Stimulated activated CD8-positive, alpha-beta memory T cell treated with anti-CD3 and anti-CD28 coated beads, Interleukin-12 subunit alpha, Interleukin-12 subunit beta, amount 100 ng/mL, for 24 hours (primary cell): ENCODE results near the gene FGFBP3.

Experiments
- DNase-seq: peaks from one replicate; pipeline ENCODE4 v3.0.0-alpha.2; 2020; ENCODE audit errors: extremely low read depth

Gene FGFBP3, protein sequence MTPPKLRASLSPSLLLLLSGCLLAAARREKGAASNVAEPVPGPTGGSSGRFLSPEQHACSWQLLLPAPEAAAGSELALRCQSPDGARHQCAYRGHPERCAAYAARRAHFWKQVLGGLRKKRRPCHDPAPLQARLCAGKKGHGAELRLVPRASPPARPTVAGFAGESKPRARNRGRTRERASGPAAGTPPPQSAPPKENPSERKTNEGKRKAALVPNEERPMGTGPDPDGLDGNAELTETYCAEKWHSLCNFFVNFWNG

DNA sequence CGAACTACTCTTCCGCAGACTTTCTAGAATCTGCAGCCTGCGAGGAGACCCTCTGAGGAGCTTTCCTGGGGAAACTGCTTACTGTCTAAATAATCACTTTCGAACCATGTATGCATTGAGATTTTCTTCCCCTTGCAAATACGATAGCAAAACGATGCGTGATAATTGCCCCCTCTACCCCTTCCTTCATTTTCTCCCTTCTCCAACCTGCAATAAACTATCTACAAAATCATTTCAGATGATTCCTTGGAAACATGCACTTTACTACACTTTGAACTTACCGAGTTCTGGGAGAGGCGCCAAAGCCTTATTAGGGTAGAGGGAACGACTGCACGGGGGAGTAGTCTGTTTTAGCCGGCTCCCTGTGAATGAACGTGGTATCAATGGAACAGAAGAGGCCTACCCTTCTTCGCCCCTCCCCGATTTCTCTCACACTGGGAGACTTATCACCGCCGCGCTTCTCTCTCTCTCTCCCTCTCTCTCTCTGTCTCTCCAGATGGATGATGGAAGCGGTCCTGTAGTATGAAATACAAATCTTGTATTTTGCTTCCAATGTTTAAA lies at the start of gene FGFBP3:
Gene FGFBP3 (minus strand): TSS at position 370 of the 561 bp plus-strand sequence. CDS start 517 bp downstream, outside the sequence.
- no peak for DNase-seq

- DNase-seq, result no peak
These were observed 47.8 kb upstream of the FGFBP3 start for GRCh38 chr10:91957091-91957490.

DNA sequence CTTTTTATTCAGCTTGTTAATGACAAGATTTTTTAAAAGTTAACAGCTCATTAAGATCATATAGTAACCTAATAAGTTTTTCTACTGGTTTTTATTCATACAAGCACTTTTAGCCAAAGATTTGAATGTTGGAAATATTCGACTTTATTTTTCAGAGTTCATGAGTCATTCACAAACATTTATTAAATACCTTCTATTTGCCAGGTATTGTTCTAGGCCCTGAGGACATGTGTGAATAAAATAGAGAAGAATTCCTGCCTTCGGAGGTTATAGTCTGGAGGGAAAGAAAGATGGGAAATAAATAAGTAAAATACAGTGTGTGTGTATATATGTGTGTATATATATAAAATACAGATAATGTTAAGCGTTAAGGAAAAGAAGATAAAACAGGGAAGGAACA lies 45.8 kb upstream of the FGFBP3 start:
- no peak for DNase-seq

GRCh38 chr10:91953600-91954160 lies 44.4 kb upstream of the FGFBP3 start:
- no peak for DNase-seq

DNA sequence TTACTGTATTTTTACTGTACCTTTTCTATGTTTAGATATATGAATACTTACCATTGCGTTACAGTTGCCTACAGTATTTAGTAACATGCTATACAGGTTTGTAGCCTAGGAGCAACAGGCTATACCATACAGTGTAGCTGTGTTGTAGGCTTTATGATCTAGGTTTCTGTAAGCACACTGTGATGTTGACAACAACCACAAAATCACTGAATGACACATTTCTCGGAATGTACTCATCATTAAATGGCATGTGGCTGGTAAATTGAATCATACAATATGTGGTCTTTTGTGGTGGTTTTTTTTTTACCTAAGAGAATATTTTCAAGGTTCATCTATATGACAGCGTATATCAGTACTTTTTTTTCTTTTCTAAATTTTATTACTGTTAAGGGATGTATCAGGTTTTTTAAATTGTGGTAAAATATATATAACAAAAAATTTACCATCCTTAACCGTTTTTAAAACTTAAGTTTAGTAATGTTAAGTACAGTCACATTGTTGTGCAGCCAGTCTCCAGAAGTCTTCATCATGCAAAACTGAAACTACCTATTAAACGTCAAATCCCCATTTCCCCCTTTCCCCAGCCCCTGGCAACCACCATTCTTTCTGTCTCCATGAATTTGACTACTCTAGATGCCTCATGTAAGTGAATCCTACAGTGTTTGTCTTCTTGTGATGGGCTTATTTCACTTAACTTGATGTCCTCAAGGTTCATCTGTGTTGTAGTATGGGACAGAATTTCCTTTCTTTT lies 35.8 kb upstream of the FGFBP3 start:
- no peak for DNase-seq

GRCh38 chr10:91941426-91941825 lies 32.1 kb upstream of the FGFBP3 start:
- no peak for DNase-seq

DNA sequence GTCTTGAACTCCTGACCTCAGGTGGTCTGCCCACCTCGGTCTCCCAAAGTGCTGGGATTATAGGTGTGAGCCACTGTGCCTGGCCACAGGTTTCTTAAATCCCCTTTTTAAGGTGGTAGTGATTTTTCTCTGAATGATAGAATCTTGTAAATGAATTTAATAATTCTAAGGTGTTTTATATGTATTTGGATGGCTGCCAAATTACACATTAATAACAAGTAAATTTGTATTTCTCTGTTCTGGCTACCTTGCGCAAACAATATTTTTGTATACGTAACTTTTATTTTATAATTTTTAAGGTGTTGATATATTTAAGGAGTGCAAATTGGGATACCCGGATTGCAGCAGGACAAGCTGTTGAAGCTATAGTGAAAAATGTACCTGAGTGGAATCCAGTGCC lies 30.4 kb upstream of the FGFBP3 start:
- DNase-seq, result no peak

GRCh38 chr10:91935886-91936285 lies 26.6 kb upstream of the FGFBP3 start:
- no peak for DNase-seq

DNA sequence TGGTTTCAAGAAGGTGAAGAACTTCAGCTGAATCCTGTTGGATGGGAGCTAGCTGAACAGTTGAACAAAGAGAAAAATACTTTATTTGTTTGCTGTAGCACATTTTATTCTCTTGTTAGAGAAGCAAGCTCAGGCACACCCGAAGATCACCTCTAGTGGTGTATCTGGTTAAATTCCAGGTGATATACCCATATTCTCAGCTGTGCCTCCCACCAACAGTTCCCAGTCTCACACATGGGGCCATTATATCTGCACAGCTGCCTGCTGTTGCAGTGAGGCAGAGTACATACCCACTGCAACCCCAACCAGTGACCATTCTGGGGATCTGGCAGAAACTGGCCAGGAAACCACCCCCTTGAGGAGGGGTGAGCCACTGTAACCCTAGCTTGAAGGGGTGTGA lies 23.5 kb upstream of the FGFBP3 start:
- no peak for DNase-seq

- no peak for DNase-seq
These were observed 22.4 kb upstream of the FGFBP3 start for GRCh38 chr10:91931526-91932190.

GRCh38 chr10:91930939-91931338 lies 21.7 kb upstream of the FGFBP3 start:
- DNase-seq, result no peak

- no peak for DNase-seq
These were observed 15.7 kb upstream of the FGFBP3 start for GRCh38 chr10:91925022-91925320.

DNA sequence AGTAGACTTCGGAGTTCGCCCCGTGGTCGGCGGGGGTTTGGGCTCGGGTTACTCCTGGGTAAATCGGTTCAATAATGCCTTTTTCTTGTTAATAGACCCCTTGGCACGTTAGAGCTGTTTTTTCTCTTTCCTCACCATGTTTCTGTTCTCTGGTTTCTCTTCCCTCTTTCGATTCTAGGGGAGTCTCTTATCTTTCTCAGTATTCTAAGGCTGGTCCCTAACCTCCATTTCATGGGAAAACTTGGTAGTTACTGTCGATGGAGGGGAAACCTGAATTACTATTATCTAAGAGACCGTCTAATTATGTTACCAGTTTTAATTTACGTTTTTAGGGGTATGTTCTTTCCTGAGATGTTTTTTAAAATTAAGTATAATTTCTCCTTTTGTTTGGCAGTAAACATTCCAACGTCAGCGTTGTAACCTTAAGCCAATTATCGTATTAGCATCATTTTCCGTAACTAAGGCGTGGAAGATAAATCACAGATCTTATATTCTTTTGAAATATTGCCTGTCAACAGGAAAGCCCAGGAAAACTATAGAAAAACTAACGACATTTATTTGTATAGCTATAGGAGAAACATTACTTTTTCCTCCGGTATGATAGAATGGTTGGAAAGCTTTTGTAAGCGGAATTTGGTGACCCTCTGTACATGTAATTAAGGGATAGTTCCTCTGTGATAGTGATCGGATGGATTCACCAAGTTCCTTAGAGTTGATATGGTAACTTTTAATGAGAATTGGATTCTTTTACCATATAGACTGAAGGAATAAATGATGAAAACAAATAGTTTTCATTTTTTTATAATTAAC lies 15.1 kb upstream of the FGFBP3 start:
- no peak for DNase-seq

GRCh38 chr10:91923371-91924211 lies 14.3 kb upstream of the FGFBP3 start, which contains the start of gene BTAF1:
Gene BTAF1 (plus strand): TSS chr10:91923770. CDS start chr10:91924077, 307 bp downstream.
- peak; percentile 82 for DNase-seq

GRCh38 chr10:91919651-91920050 lies 10.4 kb upstream of the FGFBP3 start:
- no peak for DNase-seq

- DNase-seq, result no peak
These were observed 1.2 kb upstream of the FGFBP3 start for GRCh38 chr10:91910467-91910866.

DNA sequence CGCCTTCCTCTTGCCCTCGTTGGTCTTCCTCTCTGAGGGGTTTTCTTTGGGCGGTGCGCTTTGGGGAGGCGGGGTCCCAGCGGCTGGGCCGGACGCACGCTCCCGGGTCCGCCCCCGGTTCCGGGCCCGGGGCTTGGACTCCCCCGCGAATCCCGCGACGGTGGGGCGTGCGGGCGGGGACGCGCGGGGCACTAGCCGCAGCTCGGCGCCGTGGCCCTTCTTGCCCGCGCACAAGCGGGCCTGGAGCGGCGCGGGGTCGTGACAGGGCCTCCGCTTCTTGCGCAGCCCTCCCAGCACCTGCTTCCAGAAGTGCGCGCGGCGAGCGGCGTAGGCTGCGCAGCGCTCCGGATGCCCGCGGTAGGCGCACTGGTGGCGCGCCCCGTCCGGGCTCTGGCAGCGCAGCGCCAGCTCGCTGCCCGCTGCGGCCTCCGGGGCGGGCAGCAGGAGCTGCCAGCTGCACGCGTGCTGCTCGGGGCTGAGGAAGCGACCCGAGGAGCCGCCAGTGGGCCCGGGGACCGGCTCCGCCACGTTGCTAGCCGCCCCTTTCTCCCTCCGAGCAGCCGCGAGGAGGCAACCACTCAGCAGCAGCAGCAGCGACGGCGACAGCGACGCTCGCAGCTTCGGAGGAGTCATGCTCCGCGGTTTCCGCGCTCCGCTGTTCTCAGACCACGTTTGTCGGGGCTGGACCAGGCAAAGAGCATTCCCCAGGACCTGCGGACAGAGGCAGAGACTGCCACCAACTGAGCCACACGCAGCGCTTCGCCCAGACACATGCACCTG lies 759 bp downstream of the FGFBP3 start:
- DNase-seq, result no peak

DNA sequence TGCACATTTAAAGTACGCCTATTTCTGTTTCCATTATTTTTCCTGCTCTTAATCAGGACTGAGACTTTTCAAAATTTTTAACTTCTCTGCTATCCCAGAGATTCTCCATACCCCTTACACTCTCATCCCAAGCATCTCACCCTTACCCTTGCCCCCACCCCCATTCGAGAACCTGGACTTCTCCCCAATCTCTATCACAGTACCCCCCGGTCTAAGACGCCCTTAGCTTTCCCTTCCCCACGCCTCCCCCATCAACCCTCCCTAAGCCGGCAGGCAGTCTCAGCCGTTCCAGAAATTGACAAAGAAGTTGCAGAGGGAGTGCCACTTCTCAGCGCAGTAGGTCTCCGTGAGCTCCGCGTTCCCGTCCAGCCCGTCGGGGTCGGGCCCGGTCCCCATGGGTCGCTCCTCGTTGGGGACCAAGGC lies 1.4 kb downstream of the FGFBP3 start:
- DNase-seq, result no peak

DNA sequence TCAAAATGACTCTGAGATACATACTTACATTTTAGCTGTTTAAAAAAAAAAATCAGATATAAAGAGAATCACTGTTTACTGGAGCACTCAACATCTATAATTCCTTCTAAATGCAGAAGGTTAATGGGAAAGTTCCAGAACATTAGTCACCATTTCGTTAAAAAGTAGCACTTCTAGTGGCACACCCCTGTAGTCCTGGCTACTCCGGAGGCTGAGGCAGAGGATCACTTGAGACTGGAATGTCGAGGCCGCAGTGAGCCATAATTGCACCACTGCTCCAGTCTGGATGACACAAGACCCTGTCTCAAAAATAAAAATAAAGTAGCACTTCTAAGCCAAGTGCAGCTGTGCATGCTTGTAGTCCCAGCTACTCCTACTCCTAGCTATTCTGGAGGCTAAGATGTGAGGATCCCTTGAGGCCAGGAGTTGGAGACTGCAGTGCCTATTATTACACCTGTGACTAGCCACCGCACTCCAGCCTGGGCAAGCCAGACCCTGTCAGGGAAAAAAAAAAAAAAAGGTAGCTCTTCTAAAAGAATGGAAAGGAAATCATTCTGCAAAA lies 2.2 kb downstream of the FGFBP3 start:
- no peak for DNase-seq
